Measurements from ENCODE around the gene PRPF19.

PRPF19 gene

GRCh38 chr11:60906132-60906972 lies at the start of gene PRPF19:
Gene PRPF19 (minus strand): TSS chr11:60906585. CDS start chr11:60906382, 203 bp downstream.
- DNase-seq: peak; percentile 93

GRCh38 chr11:60955571-60955970 lies 49.2 kb upstream of the PRPF19 start:
- DNase-seq: no peak

- DNase-seq: no peak
Observed at GRCh38 chr11:60954421-60954820, 48.0 kb upstream of the PRPF19 start.

- DNase-seq: no peak
Observed at GRCh38 chr11:60953781-60954180, 47.4 kb upstream of the PRPF19 start.

- no peak for DNase-seq
Observed at GRCh38 chr11:60952742-60953170, 46.4 kb upstream of the PRPF19 start.

- peak; percentile 47 for DNase-seq
Observed at GRCh38 chr11:60951904-60952741, 45.7 kb upstream of the PRPF19 start, which contains the start of gene SLC15A3. Gene SLC15A3 (minus strand): TSS chr11:60952176. CDS start chr11:60951551, 625 bp downstream.

GRCh38 chr11:60951606-60951903 lies 45.2 kb upstream of the PRPF19 start:
- DNase-seq: no peak

- DNase-seq: no peak
Observed at GRCh38 chr11:60950933-60951605, 44.7 kb upstream of the PRPF19 start.

- DNase-seq: no peak
Observed at GRCh38 chr11:60950024-60950423, 43.6 kb upstream of the PRPF19 start.

- DNase-seq: peak; percentile 36
Observed at GRCh38 chr11:60948250-60948649, 41.9 kb upstream of the PRPF19 start.

- no peak for DNase-seq
Observed at GRCh38 chr11:60947700-60948099, 41.3 kb upstream of the PRPF19 start.

GRCh38 chr11:60946601-60947264 lies 40.3 kb upstream of the PRPF19 start:
- DNase-seq: no peak

GRCh38 chr11:60945295-60945667 lies 38.9 kb upstream of the PRPF19 start:
- DNase-seq: no peak

- no peak for DNase-seq
Observed at GRCh38 chr11:60944490-60945294, 38.3 kb upstream of the PRPF19 start.

GRCh38 chr11:60942970-60943565 lies 36.7 kb upstream of the PRPF19 start:
- no peak for DNase-seq

GRCh38 chr11:60942219-60942618 lies 35.8 kb upstream of the PRPF19 start:
- DNase-seq: no peak

- no peak for DNase-seq
Observed at GRCh38 chr11:60941371-60942119, 35.2 kb upstream of the PRPF19 start.

- no peak for DNase-seq
Observed at GRCh38 chr11:60939855-60940254, 33.5 kb upstream of the PRPF19 start.

GRCh38 chr11:60939301-60939700 lies 32.9 kb upstream of the PRPF19 start:
- DNase-seq: no peak

- no peak for DNase-seq
Observed at GRCh38 chr11:60938500-60938899, 32.1 kb upstream of the PRPF19 start.

GRCh38 chr11:60937811-60938210 lies 31.4 kb upstream of the PRPF19 start:
- DNase-seq: no peak
